DND-41 (cell line): ENCODE measurements around the gene SPPL2B.
A peak's percentile ranks its signal among the peaks of the same experiment; 100 is the strongest.

Experiments
- ATAC-seq: fragments of 200-7000 bp; cut with Tn5 transposase; 3 replicates; pipeline ENCODE4 v1.9.1; 2021; ENCODE audit warnings: low read depth; ENCODE audit not compliant: insufficient read depth
- DNase-seq: peaks from one replicate; pipeline ENCODE4 v3.0.0-alpha.2; 2020
- H2AFZ ChIP-seq: 2 replicates; pipeline ENCODE4 v1.6.0; 2012; ENCODE audit warnings: low read depth, low read length
- H3K27ac ChIP-seq: 2 replicates; pipeline ENCODE4 v1.5.1; 2012; ENCODE audit warnings: low read length, inconsistent platforms
- H3K27me3 ChIP-seq: fragments of 200-600 bp; sonication (generic); 2 replicates; pipeline ENCODE4 v1.6.0; 2012; ENCODE audit warnings: low read length, mild to moderate bottlenecking, inconsistent platforms; ENCODE audit not compliant: insufficient read depth, poor library complexity
- H3K36me3 ChIP-seq: 2 replicates; pipeline ENCODE4 v1.5.1; 2012; ENCODE audit warnings: low read length, inconsistent platforms; ENCODE audit not compliant: insufficient read depth
- H3K4me1 ChIP-seq: 2 replicates; pipeline ENCODE4 v1.5.1; 2012; ENCODE audit warnings: mild to moderate bottlenecking, low read length; ENCODE audit not compliant: insufficient read depth
- H3K4me2 ChIP-seq: 2 replicates; pipeline ENCODE4 v1.6.0; 2012; ENCODE audit warnings: mild to moderate bottlenecking, moderate library complexity, low read length, inconsistent platforms; ENCODE audit not compliant: insufficient read depth
- H3K4me3 ChIP-seq, 2 experiments: fragments of 200-600 bp in 1 of 2; shearing (Covaris generic) in 1 of 2; 2 replicates each; pipeline ENCODE4 v1.5.1; 2012 to 2016; ENCODE audit warnings: inconsistent platforms in 2 of 2, low read length in 2 of 2, mild to moderate bottlenecking in 2 of 2, low read depth in 1 of 2, moderate library complexity in 1 of 2
- H3K79me2 ChIP-seq: 2 replicates; pipeline ENCODE4 v1.6.0; 2012; ENCODE audit warnings: low read length, inconsistent platforms; ENCODE audit not compliant: insufficient read depth
- H3K9ac ChIP-seq: 2 replicates; pipeline ENCODE4 v1.6.0; 2012; ENCODE audit warnings: low read depth, mild to moderate bottlenecking, inconsistent platforms, low read length, moderate library complexity
- H3K9me3 ChIP-seq: 2 replicates; pipeline ENCODE4 v1.5.1; 2012; ENCODE audit warnings: low read length, moderate library complexity, mild to moderate bottlenecking, inconsistent platforms; ENCODE audit not compliant: insufficient read depth, severe bottlenecking
- H4K20me1 ChIP-seq: 2 replicates; pipeline ENCODE4 v1.6.0; 2012; ENCODE audit warnings: low read length; ENCODE audit not compliant: insufficient read depth
- CTCF ChIP-seq: IDR thresholded peaks from 2 replicates; pipeline ENCODE4 v1.5.1; 2012; ENCODE audit warnings: borderline replicate concordance, low read length, moderate library complexity, mild to moderate bottlenecking; ENCODE audit not compliant: poor library complexity, severe bottlenecking; ENCODE audit errors: extremely low read depth
- EZH2 ChIP-seq: IDR thresholded peaks from 3 replicates; pipeline ENCODE4 v1.6.1; 2012; ENCODE audit warnings: borderline replicate concordance, low read depth, mild to moderate bottlenecking, moderate library complexity, low read length, inconsistent platforms; ENCODE audit not compliant: severe bottlenecking

The SPPL2B gene

DNA sequence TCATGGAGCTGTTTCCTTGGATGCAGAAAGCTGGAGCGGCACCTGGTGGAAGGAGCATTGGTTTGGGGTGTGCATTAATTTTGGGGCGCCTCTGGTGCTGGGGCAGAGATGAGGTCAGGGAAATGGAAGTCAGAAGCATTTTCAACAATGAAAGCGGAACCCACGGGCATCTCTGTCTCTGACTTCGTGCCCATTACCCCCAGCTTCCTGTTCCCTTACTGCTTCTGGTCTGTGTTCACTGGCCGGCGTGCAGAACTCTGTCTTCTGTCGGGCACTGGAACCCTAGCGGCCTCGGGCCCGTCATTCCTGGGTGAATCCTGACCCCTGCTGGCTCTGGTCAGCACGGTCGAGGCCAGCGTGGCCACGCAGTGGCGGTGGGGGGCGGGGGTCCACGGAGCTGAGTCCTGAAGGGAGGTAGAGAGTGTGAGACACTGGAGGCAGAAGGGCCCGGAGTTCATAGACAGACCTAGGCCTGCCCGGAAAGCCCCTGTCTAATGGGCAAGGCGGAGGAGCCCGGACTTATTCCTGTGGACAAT, 12.6 kb upstream of the SPPL2B start:
- Histone ChIP-seq H3K27me3 (no peaks in the 10 kb centered on the region), H2AFZ (no peak overlapping the region), H3K27ac (no peak overlapping the region), H3K79me2 (no peaks in the 10 kb centered on the region), H3K4me2 (no peak overlapping the region), H3K9ac (no peak overlapping the region), H3K9me3 (no peaks in the 10 kb centered on the region), H3K36me3 (no peaks in the 10 kb centered on the region), H4K20me1 (peaks cover 4% of the 10 kb centered on the region; the same call in 1 of the 2 replicates), H3K4me1 (no peaks in the 10 kb centered on the region), H3K4me3 (no peak overlapping the region)
- TF ChIP-seq CTCF: peak; percentile 35
- no peak for TF ChIP-seq EZH2
- no peak for DNase-seq
- no peak for ATAC-seq

DNA sequence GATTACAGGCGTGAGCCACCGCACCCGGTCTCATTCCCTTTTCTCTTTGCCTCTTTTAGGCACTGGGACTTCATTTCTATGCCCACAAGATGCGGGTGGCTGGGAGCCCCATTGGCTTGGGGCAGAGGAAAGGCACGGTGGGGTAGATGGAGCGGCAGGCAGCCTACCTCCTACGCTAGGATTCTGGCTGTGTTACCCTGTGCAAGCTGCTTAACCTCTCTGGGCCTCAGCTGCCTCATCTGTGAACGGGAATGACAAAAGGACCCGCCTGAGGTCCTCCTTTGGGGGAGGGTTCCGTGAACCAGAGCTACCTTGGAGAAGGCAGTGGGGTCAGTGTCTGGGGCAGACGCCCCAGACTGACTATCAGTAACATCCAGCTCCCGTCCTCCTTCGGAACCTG, 11.2 kb upstream of the SPPL2B start:
- Histone ChIP-seq H4K20me1 (peaks cover 9% of the 10 kb centered on the region; the same call in 1 of the 2 replicates), H3K27ac (no peak overlapping the region), H3K9me3 (no peaks in the 10 kb centered on the region), H3K4me2 (no peak overlapping the region), H3K79me2 (no peaks in the 10 kb centered on the region), H3K4me3 (no peak overlapping the region), H2AFZ (no peak overlapping the region), H3K27me3 (no peaks in the 10 kb centered on the region), H3K36me3 (no peaks in the 10 kb centered on the region; the same call in 1 of the 2 replicates), H3K9ac (no peak overlapping the region), H3K4me1 (no peaks in the 10 kb centered on the region)
- DNase-seq (no peak), ATAC-seq (no peak)
- TF ChIP-seq CTCF: no peak
- no peak for TF ChIP-seq EZH2

DNA sequence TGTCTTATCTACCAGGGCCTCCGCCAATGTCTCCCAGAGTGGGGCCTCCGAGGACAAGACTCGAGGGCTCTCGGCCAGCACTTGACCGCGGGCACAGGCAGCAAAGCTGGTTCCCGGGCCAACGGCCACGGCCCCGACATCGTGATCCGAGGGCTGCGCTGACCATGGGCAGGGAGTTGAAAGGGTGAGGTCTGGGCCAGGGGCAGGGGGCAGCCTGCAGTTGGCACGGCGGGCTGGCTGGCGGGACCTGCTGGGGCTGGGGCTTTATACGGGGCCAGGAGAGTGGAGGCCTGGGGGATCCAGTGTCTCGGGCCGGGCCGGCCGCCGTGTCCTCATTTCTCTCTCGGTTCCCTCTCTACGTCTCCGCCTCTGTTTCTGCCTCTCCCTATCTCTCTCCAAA, 10.7 kb upstream of the SPPL2B start:
- Histone ChIP-seq H3K4me3 (no peak overlapping the region), H2AFZ (no peak overlapping the region), H3K27me3 (no peaks in the 10 kb centered on the region), H3K79me2 (no peaks in the 10 kb centered on the region), H3K9ac (no peak overlapping the region), H3K4me1 (no peaks in the 10 kb centered on the region), H3K27ac (no peak overlapping the region), H3K36me3 (peaks cover 3% of the 10 kb centered on the region), H4K20me1 (peaks cover 9% of the 10 kb centered on the region; the same call in 1 of the 2 replicates), H3K9me3 (no peaks in the 10 kb centered on the region), H3K4me2 (no peak overlapping the region)
- ATAC-seq: no peak
- TF ChIP-seq EZH2 (no peak), CTCF (no peak)
- no peak for DNase-seq
